ENCODE data around the gene FXN.
"Not testable (repeated sequence)": the region's sequence is repeated elsewhere in the genome, so short reads cannot be mapped to it uniquely, and the experiment has no call there.

FXN gene

GRCh38 chr9:69097923-69098593, 62.5 kb downstream of the FXN start:
- DNase-seq (ENCODE audit: low read depth, low spot score), result no peak

GRCh38 chr9:69103348-69103996, 67.9 kb downstream of the FXN start:
- not testable (repeated sequence) for DNase-seq (ENCODE audit: low read depth, low spot score)

- no peak for DNase-seq (ENCODE audit: low read depth, low spot score)
Measured at GRCh38 chr9:69104830-69105527, 69.4 kb downstream of the FXN start.

GRCh38 chr9:69107771-69108170, 72.2 kb downstream of the FXN start:
- DNase-seq (ENCODE audit: low read depth, low spot score), result no peak

GRCh38 chr9:69108706-69109105, 73.2 kb downstream of the FXN start:
- DNase-seq (ENCODE audit: low read depth, low spot score), result not testable (repeated sequence)

GRCh38 chr9:69109152-69109551, 73.6 kb downstream of the FXN start:
- DNase-seq (ENCODE audit: low read depth, low spot score), result no peak

GRCh38 chr9:69112646-69113045, 77.1 kb downstream of the FXN start:
- not testable (repeated sequence) for DNase-seq (ENCODE audit: low read depth, low spot score)

GRCh38 chr9:69115621-69116020, 80.1 kb downstream of the FXN start:
- DNase-seq (ENCODE audit: low read depth, low spot score), result no peak

GRCh38 chr9:69118656-69119055, 83.1 kb downstream of the FXN start:
- no peak for DNase-seq (ENCODE audit: low read depth, low spot score)

- DNase-seq (ENCODE audit: low read depth, low spot score), result no peak
Measured at GRCh38 chr9:69120380-69121154, 85.0 kb downstream of the FXN start.

- DNase-seq (ENCODE audit: low read depth, low spot score), result no peak
Measured at GRCh38 chr9:69121155-69122081, 85.9 kb downstream of the FXN start.

GRCh38 chr9:69122082-69122548, 86.6 kb downstream of the FXN start:
- DNase-seq (ENCODE audit: low read depth, low spot score), result no peak

- no peak for DNase-seq (ENCODE audit: low read depth, low spot score)
Measured at GRCh38 chr9:69122549-69123141, 87.1 kb downstream of the FXN start.

- no peak for DNase-seq (ENCODE audit: low read depth, low spot score)
Measured at GRCh38 chr9:69130456-69131441, 95.2 kb downstream of the FXN start.

- DNase-seq (ENCODE audit: low read depth, low spot score), result no peak
Measured at GRCh38 chr9:69131682-69132081, 96.1 kb downstream of the FXN start.

GRCh38 chr9:69132361-69132760, 96.8 kb downstream of the FXN start:
- DNase-seq (ENCODE audit: low read depth, low spot score), result no peak

GRCh38 chr9:69134412-69134811, 98.9 kb downstream of the FXN start:
- no peak for DNase-seq (ENCODE audit: low read depth, low spot score)

- no peak for DNase-seq (ENCODE audit: low read depth, low spot score)
Measured at GRCh38 chr9:69136185-69136584, 100.6 kb downstream of the FXN start.

GRCh38 chr9:69136779-69137178, 101.2 kb downstream of the FXN start:
- no peak for DNase-seq (ENCODE audit: low read depth, low spot score)
